ENCODE results near the gene MPV17. TPM values are rescaled to one million over a fixed set of nuclear protein-coding genes. Genes with fewer than 3 reads are reported as not detected.

MPV17 gene
- total RNA-seq, 1 experiment from 2014 or later: 59.4 TPM

- H3K27ac Mint-ChIP-seq: peak overlapping the region in 1 of 3 experiments; percentile 45; a peak in 2 of 7 replicates
- no peak overlapping the region for H3K9ac ChIP-seq (ENCODE audit: extremely low read depth, insufficient read length, low read length)
- no peak overlapping the region for H2BK12ac ChIP-seq (ENCODE audit: insufficient read length, low read depth, low read length)
- H2BK15ac ChIP-seq (ENCODE audit: low read depth, low read length): no peak overlapping the region
- H2BK5ac ChIP-seq (ENCODE audit: insufficient read length, low read length): no peak overlapping the region
- H3K23ac ChIP-seq (ENCODE audit: insufficient read length, low read depth, low read length): no peak overlapping the region
- H3K14ac ChIP-seq (ENCODE audit: insufficient read depth, low read length): no peak overlapping the region
- no peak overlapping the region for H3K4ac ChIP-seq (ENCODE audit: low read depth, low read length)
- no peak overlapping the region for H3K4me3 Mint-ChIP-seq
- H2AFZ ChIP-seq (ENCODE audit: low read length): no peak overlapping the region
- H4K5ac ChIP-seq (ENCODE audit: insufficient read length, low read depth, low read length): no peak overlapping the region
- H3K4me1 ChIP-seq (ENCODE audit: insufficient read depth, low read length): peaks cover 2% of the 10 kb centered on the region; the same call in 1 of the 2 replicates
- peaks cover 8% of the 10 kb centered on the region for H3K79me1 ChIP-seq (ENCODE audit: insufficient read depth, low read depth, low read length, poor library complexity, severe bottlenecking)
- no peak overlapping the region for H3K4me2 ChIP-seq (ENCODE audit: insufficient read depth, insufficient read length, low read length)
- no peak for DNase-seq
- H2AK5ac ChIP-seq (ENCODE audit: insufficient read length, low read length): no peak overlapping the region
- H3K79me2 ChIP-seq (ENCODE audit: insufficient read depth, low read length): peaks cover 49% of the 10 kb centered on the region; the same call in 1 of the 2 replicates
- no peak overlapping the region for H4K91ac ChIP-seq (ENCODE audit: insufficient read length, low read depth, low read length)
- H3K56ac ChIP-seq (ENCODE audit: insufficient read length, low read depth, low read length): no peak overlapping the region
- no peak overlapping the region for H3K18ac ChIP-seq (ENCODE audit: insufficient read length, low read depth, low read length)
- H3K27me3 Mint-ChIP-seq (ENCODE audit: low read depth): no peaks in the 10 kb centered on the region
- no peak overlapping the region for H3K27ac ChIP-seq (ENCODE audit: insufficient read length, low read depth, low read length)
- H4K20me1 ChIP-seq (ENCODE audit: control insufficient read depth, insufficient read depth, insufficient read length): peaks cover 4% of the 10 kb centered on the region
- H4K8ac ChIP-seq (replicated peaks; ENCODE audit: insufficient read length, low read depth, low read length): no peak overlapping the region
- WGBS (ENCODE audit: extremely low coverage, insufficient read length, low lambda C conversion rate): no CpG with 5 or more reads among the region's 7 CpGs
- H3T11ph ChIP-seq (ENCODE audit: low read length): no peak overlapping the region
- H3K36me3 Mint-ChIP-seq (ENCODE audit: insufficient read depth in 1 of 3, low read depth in 3 of 3): peaks cover 4 to 26% (median 14%) of the 10 kb centered on the region in 3 experiments; a peak in 5 of 7 replicates
- H3K27me3 ChIP-seq (ENCODE audit: insufficient read depth, low read length): no peaks in the 10 kb centered on the region
- no peak overlapping the region for H2BK20ac ChIP-seq (ENCODE audit: low read depth, low read length, poor library complexity, severe bottlenecking)
- peaks cover 9 to 26% of the 10 kb centered on the region in 2 experiments for H3K4me1 Mint-ChIP-seq
- no peak overlapping the region for H2BK120ac ChIP-seq (ENCODE audit: low read depth, low read length, poor library complexity, severe bottlenecking)
- no peak for TF ChIP-seq CTCF (conservative IDR thresholded peaks at IDR 0.05)
- H3K9me3 Mint-ChIP-seq: no peaks in the 10 kb centered on the region
- H3K9me3 ChIP-seq (ENCODE audit: control insufficient read depth, low read depth, low read length): no peaks in the 10 kb centered on the region
- no peaks in the 10 kb centered on the region for H3K23me2 ChIP-seq (ENCODE audit: insufficient read length, low read depth, low read length, poor library complexity, severe bottlenecking)
Observed at GRCh38 chr2:27350106-27350693, 27.3 kb upstream of the MPV17 start.
